ENCODE results near the gene NEK8.
A peak's percentile ranks its signal among the peaks of the same experiment; 100 is the strongest.
"Not testable (repeated sequence)": the region's sequence is repeated elsewhere in the genome, so short reads cannot be mapped to it uniquely, and the experiment has no call there.

NEK8 gene

DNA sequence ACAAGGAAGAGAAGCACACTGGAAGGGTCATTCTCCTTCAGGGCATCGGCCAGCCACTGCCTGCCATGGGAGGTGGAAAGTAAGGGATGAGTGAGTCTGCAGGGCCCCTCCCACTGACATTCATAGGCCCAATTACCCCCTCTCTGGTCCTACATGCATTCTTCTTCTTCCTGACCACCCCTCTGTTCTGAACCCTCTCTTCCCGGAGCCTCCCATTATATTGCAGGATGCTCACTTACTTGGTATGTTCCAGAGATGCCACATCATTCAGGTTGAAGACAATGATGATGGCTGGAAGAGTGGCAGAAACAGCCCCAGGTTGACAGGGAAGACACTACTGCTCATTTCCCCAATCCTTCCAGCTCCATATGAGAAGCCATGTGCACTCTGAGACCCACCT lies 13.4 kb upstream of the NEK8 start:
- no peak for DNase-seq (ENCODE audit: low read depth)
- H3K4me3 ChIP-seq (ENCODE audit: control insufficient read depth, low read depth, low read length): no peak overlapping the region
- TF ChIP-seq, protein P1, sequence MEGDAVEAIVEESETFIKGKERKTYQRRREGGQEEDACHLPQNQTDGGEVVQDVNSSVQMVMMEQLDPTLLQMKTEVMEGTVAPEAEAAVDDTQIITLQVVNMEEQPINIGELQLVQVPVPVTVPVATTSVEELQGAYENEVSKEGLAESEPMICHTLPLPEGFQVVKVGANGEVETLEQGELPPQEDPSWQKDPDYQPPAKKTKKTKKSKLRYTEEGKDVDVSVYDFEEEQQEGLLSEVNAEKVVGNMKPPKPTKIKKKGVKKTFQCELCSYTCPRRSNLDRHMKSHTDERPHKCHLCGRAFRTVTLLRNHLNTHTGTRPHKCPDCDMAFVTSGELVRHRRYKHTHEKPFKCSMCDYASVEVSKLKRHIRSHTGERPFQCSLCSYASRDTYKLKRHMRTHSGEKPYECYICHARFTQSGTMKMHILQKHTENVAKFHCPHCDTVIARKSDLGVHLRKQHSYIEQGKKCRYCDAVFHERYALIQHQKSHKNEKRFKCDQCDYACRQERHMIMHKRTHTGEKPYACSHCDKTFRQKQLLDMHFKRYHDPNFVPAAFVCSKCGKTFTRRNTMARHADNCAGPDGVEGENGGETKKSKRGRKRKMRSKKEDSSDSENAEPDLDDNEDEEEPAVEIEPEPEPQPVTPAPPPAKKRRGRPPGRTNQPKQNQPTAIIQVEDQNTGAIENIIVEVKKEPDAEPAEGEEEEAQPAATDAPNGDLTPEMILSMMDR (conservative IDR thresholded peaks at IDR 0.05; ENCODE audit: control insufficient read depth, insufficient read depth, low read depth, low read length): no peak

DNA sequence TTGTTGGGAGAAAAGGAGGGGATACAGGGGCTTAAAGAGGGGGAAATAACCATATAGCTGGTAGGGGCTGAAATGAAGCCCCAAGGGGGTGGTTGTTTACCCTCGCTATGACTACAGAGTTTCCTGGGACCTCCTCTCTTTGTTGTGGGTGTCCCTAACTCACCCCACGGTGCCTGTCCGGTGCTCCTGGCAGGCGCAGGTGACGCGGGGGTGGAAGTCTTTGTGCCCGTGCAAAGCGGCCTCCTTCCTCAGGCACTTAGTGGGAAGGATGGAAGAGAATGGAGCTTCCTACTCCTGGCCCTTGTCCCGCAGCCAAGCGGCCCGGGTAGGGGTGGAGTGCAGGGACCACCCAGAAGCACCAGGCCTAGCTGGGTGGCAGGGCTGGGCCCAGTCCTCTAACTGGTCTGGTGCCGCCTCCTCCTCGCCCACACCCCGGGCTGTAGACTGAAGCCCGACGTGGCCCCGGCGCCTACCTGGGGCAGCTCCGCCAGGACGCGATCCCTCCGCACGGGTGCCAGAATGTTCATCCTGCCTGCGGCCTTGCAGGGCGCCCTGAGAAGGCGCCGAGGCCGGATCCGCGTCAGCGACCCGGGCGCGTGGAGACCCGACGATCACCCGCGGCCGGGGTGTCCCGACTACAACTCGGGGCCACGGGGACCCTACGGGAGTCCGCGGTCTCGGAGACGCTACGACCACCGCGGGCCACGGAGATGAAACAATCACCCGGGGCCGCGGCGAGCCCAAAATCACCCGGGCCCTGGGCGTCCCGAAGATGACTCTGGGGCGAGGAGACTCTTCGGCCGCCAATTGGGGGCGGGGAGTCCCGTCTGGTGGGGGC lies 11.6 kb upstream of the NEK8 start:
- DNase-seq (ENCODE audit: low read depth): peak; percentile 38
- peak overlapping the region; percentile 68 for H3K4me3 ChIP-seq (ENCODE audit: control insufficient read depth, low read depth, low read length)
- TF ChIP-seq, protein P1 (conservative IDR thresholded peaks at IDR 0.05; ENCODE audit: control insufficient read depth, insufficient read depth, low read depth, low read length): no peak

DNA sequence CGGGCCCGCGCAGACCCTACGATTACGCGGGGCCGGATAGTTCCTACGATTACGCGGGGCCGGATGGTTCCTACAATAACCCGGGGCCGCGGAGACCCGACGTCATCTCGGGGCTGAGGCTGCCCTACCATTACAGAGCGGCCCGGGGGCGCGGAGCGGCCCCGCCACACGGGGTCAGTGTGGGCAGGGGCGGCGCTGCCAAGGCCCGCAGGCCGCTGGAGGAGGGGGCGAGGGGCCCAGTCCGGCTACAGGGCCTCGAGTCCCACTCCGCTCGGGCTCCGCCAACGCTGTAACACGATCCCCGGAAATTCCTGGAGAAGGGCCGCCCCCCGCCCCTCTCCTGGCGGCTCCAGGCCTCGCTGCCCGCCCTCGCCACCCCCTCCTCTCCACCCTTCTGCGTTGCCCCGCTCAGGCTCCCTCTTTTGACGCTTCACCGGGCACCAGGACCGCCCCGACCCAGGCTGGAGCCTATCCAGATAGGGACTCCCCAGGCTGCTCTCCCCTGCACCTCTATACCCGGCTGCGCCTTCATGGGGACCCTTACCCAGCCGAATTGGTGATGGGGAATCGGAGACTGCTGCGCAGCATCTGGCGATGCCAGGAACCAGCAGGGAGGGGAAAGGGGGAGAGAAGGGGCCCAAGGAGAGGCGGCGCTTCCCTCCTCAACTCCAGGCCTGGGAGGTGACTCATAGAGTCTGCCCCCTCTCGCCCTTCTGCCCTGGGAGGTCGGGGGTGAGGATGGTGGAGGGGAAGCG lies 10.8 kb upstream of the NEK8 start, which contains the start of gene RAB34:
TSS of gene RAB34 (minus strand) at position 291 of the 755 bp plus-strand sequence. CDS start 602 bp downstream, outside the sequence.
- DNase-seq (ENCODE audit: low read depth): peak; percentile 85
- H3K4me3 ChIP-seq (ENCODE audit: control insufficient read depth, low read depth, low read length): peak within 1 kb of the TSS; percentile 68
- TF ChIP-seq, protein P1 (conservative IDR thresholded peaks at IDR 0.05; ENCODE audit: control insufficient read depth, insufficient read depth, low read depth, low read length): no peak

DNA sequence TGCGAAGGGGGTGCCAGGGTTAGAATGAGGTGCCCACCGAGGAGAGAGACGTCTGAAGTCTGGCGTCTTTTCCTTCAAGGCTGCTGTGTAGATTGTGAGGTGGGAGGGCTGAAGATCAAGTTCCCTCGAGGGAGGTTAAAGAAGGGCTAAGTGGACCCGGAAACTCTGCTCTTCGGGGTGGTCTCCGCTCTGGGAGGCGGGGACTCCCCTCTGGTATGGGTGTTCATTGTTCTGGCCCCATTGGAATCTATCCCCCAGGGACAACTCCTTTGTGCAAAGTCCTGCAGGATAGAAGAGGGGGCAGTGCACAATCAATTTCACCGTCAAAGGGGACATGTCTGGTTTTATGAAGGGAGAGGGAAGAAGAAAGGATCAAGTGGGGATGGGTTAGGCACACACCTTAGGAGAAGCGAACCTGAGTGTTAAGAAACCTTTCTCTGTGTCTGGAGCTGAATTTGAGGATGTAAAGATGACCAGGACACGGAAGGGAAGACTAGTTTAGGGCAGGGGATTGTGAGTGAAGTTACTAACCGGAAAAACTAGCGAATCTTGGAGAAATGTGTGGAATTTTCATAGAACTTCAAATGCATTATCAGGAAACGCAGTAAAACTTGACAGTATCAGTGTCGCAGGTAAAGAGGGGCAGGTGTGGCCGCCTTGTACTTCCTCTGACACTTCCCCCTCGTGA lies 10.1 kb upstream of the NEK8 start:
- TF ChIP-seq, protein P1 (conservative IDR thresholded peaks at IDR 0.05; ENCODE audit: control insufficient read depth, insufficient read depth, low read depth, low read length): no peak
- H3K4me3 ChIP-seq (ENCODE audit: control insufficient read depth, low read depth, low read length): peak overlapping the region; percentile 68
- DNase-seq (ENCODE audit: low read depth): no peak

DNA sequence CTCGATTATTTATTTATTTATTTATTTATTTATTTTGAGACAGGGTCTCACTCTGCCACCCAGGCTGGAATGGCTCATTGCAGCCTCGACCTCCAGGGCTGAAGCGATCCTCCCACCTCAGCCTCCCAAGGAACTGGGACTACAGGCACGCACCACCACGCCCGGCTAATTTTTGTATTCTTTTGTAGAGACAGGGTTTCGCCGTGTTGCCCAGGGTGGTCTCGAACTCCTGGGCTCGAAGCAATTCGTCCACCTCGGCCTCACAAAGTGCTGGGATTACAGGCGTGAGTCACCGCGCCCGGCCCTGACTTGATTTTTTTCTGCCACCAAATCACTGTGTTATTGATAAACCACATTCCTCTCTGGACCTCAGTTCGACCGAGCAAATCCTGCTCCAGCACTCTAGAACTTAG lies 9.6 kb upstream of the NEK8 start:
- TF ChIP-seq, protein P1 (conservative IDR thresholded peaks at IDR 0.05; ENCODE audit: control insufficient read depth, insufficient read depth, low read depth, low read length): no peak
- no peak for DNase-seq (ENCODE audit: low read depth)

DNA sequence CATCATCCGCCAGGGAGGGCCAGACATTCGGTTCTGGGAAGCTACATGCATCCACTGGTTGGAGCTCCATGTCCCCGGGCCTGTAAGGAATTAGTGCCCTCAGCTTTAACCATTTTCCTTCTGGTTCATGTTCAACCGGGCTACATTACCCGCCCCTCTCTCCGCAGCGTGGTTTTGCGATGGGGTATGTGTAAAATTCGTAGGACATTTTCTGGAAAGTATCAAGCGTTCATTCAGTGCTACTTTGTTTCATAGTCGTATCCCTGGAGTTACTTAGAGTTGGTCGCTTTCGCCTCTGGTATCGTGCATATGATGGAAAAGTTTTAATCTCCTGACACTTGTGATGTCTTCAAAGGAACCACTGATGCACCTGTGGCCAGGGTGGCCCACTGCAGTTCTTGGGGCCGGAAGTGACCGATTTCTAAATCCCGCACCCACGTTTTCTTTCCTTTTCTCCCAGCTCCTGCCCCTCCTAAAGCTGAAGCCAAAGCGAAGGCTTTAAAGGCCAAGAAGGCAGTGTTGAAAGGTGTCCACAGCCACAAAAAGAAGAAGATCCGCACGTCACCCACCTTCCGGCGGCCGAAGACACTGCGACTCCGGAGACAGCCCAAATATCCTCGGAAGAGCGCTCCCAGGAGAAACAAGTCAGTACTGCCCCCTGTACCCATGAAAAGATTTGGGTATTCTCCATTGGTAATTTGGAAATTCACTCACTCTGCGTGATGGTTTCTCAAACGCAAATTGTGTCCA lies 8.2 kb upstream of the NEK8 start:
- peak overlapping the region; percentile 68 for H3K4me3 ChIP-seq (ENCODE audit: control insufficient read depth, low read depth, low read length)
- TF ChIP-seq, protein P1 (conservative IDR thresholded peaks at IDR 0.05; ENCODE audit: control insufficient read depth, insufficient read depth, low read depth, low read length): no peak
- no peak for DNase-seq (ENCODE audit: low read depth)

More for the DNA sequence above, 9.6 kb upstream of the NEK8 start:
- H3K4me3 ChIP-seq (ENCODE audit: control insufficient read depth, low read depth, low read length): peak overlapping the region; percentile 68

DNA sequence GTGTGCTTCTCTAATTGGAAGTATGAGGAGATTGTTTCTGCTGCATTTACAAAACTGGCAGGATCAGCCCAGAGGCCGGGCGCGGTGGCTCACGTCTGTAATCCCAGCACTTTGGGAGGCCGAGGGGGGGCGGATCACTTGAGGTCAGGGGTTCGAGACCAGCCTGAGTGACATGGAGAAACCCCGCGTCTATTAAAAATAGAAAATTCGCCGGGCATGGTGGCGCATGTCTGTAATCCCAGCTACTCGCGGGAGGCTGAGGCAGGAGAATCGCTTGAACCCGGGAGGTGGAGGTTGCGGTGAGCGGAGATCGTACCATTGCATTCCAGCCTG lies 7.6 kb upstream of the NEK8 start:
- H3K4me3 ChIP-seq (ENCODE audit: control insufficient read depth, low read depth, low read length): peak overlapping the region; percentile 68
- not testable (repeated sequence) for DNase-seq (ENCODE audit: low read depth)
